ENCODE measurements around the gene MTUS2.

GRCh38 chr13:29222458-29222857 is 402.3 kb downstream of the MTUS2 start:
- no peak for TF ChIP-seq KDM1A (IDR thresholded peaks at IDR 0.05; ENCODE audit: borderline replicate concordance)
- no peak for TF ChIP-seq TAF1 (IDR thresholded peaks at IDR 0.05; ENCODE audit: borderline replicate concordance, low read depth, low read length)
- no peak for TF ChIP-seq CTCF (IDR thresholded peaks at IDR 0.05 in 2 of 3, conservative IDR thresholded peaks at IDR 0.05 in 1 of 3; ENCODE audit: control insufficient read depth in 2 of 3, extremely low read depth in 1 of 3, insufficient read depth in 1 of 3, low read depth in 3 of 3, low read length in 3 of 3)
- no peak for TF ChIP-seq NR2F1 (conservative IDR thresholded peaks at IDR 0.05)
- no peak for TF ChIP-seq USF1 (IDR thresholded peaks at IDR 0.05; ENCODE audit: borderline replicate concordance, extremely low read length, insufficient read depth, low read depth, low read length)
- TF ChIP-seq EZH2 (IDR thresholded peaks at IDR 0.05; ENCODE audit: borderline replicate concordance, control insufficient read depth, low read depth, low read length) = no peak
- TF ChIP-seq SMARCA5 (IDR thresholded peaks at IDR 0.05) = no peak
- TF ChIP-seq ZSCAN29 (IDR thresholded peaks at IDR 0.05) = no peak
- no peak for TF ChIP-seq RELA (IDR thresholded peaks at IDR 0.05; ENCODE audit: borderline replicate concordance, partially characterized antibody)
- TF ChIP-seq RAD51 (IDR thresholded peaks at IDR 0.05) = no peak
- TF ChIP-seq POLR2AphosphoS5 (IDR thresholded peaks at IDR 0.05; ENCODE audit: low read length) = no peak
- TF ChIP-seq CHD2 (IDR thresholded peaks at IDR 0.05; ENCODE audit: borderline replicate concordance, low read depth, low read length) = no peak
